Heart right ventricle (tissue), 16 donors: ENCODE data around the gene GRIK5. TPM values are rescaled to one million over a fixed set of nuclear protein-coding genes. Genes with fewer than 3 reads are reported as not detected.

ENCODE experiments used
- ATAC-seq, 8 donors: fragments of 200-7000 bp; cut with Tn5 transposase; one replicate each; pipeline ENCODE4 v1.9.1; 2020; ENCODE audit warnings: mild to moderate bottlenecking in 8 of 8, moderate library complexity in 8 of 8, moderate number of reproducible peaks in 1 of 8
- DNase-seq, 2 donors: peaks; one replicate each; pipeline ENCODE4 v3.0.0-alpha.2; 2020
- H3K27ac ChIP-seq, 10 donors: fragments of 200-600 bp; sonication (generic) in 2 of 10; one replicate each; pipeline versions ENCODE4 v1.5.0 to v1.8.0; 2020 to 2022; ENCODE audit warnings: mild to moderate bottlenecking in 3 of 10
- H3K27me3 ChIP-seq, 7 donors: fragments of 200-600 bp; one replicate each; pipeline ENCODE4 v1.8.0; 2021 to 2022; ENCODE audit warnings: mild to moderate bottlenecking in 2 of 7
- H3K36me3 ChIP-seq, 9 donors: fragments of 200-600 bp; sonication (generic) in 1 of 9; one replicate each; pipeline versions ENCODE4 v1.5.0 to v1.8.0; 2020 to 2022; ENCODE audit warnings: mild to moderate bottlenecking in 2 of 9
- H3K4me1 ChIP-seq, 9 donors: fragments of 200-600 bp; sonication (generic) in 1 of 9; one replicate each; pipeline versions ENCODE4 v1.5.0 to v1.8.0; 2020 to 2022; ENCODE audit warnings: mild to moderate bottlenecking in 4 of 9
- H3K4me3 ChIP-seq, 10 donors: fragments of 200-600 bp; sonication (generic) in 2 of 10; one replicate each; pipeline versions ENCODE4 v1.5.0 to v1.8.0; 2020 to 2022; ENCODE audit warnings: mild to moderate bottlenecking in 7 of 10, moderate library complexity in 2 of 10
- H3K9me3 ChIP-seq, 11 donors: fragments of 200-600 bp in 10 of 11; sonication (generic) in 2 of 11; one replicate each; pipeline versions ENCODE4 v1.5.0 to v1.8.0; 2013 to 2022; ENCODE audit warnings: mild to moderate bottlenecking in 2 of 11, control low read depth in 1 of 11, moderate library complexity in 1 of 11
- WGBS, 2 donors: extraction: QIAGEN DNeasy Blood & Tissue Kit; methylation state at CpG; one replicate each; pipeline ENCODE4 v1.1.7; 2013; ENCODE audit warnings: inconsistent platforms in 1 of 2; 5-methylcytosine and 5-hydroxymethylcytosine counted together
- intact Hi-C, 10 donors: fragments of 100-400 bp; cut with DNase I; formaldehyde crosslinking; loops; one replicate each; pipeline versions ENCODE4 v1.11.1 to v1.14.2; 2022
- polyA plus RNA-seq, 2 donors: library from polyadenylated mRNA; stranded (reverse); fragments of 200-250 nt; gene quantifications; one replicate each; pipeline ENCODE4 v1.2.3, GENCODE V29; 2013
- total RNA-seq, 10 donors: library from RNA; stranded (reverse); fragmentation: NEBNext Ultra II Directional in 3 of 10; extraction: Animal tissue kit (Norgen Biotek cat#: 25700) in 3 of 10; gene quantifications; one replicate each; pipeline versions ENCODE4 v1.2.1 to v1.2.4, GENCODE V29; 2021 to 2023
- TF ChIP-seq, protein P1 (sequence below), 9 donors: fragments of 200-600 bp; sonication (generic) in 2 of 9; IDR thresholded peaks; one replicate each; pipeline versions ENCODE4 v1.5.0 to v1.8.0; 2021 to 2022; ENCODE audit warnings: antibody characterized with exemption in 9 of 9, mild to moderate bottlenecking in 5 of 9, moderate library complexity in 1 of 9
- donor health status: Arrhythmogenic right ventricular cardiomyopathy.
- donor health status: ischemic (EF 13 %, LVEDD 7.1; RV severe dilation, severe dysfunction).
- donor health status: healthy with polysubstance abuse.
- donor health status: DM: no; HTN: yes; CAD: no.
- donor health status: DM: no; HTN: no; CAD: no.
- donor health status: ischemic (EF 25% LVEDD 6.9; RV normal size, moderate dysfunction).
- donor health status: ischemic (EF 25% LVEDD 5.7; RV mildly dilated, moderate dysfunction).
- donor health status: healthy.
- donor health status: DM: yes; HTN: yes; CAD: no.
- donor health status: Ischemic cardiomyopathy.
- donor health status: ischemic (EF 35%, LVEDD 5.7; RV mildly dilated, moderate dysfunction).
- donor health status: nonischemic (EF 11% LVEDD 7.7; RV severe dilation, severe dysfunction).
- donor health status: DM: yes; HTN: yes; CAD: no.
- donor health status: PGD.
- donor health status: ischemic (EF 29% LVEDD 5.4; RV normal size, mild dysfunction).
- donor health status: nonischemic (EF 23%, LVEDD 6.1; RV moderate dilation, normal function).

Gene GRIK5
- total and polyA plus RNA-seq, 12 donors = 0.35 to 9.3 (median 2.9) TPM

DNA sequence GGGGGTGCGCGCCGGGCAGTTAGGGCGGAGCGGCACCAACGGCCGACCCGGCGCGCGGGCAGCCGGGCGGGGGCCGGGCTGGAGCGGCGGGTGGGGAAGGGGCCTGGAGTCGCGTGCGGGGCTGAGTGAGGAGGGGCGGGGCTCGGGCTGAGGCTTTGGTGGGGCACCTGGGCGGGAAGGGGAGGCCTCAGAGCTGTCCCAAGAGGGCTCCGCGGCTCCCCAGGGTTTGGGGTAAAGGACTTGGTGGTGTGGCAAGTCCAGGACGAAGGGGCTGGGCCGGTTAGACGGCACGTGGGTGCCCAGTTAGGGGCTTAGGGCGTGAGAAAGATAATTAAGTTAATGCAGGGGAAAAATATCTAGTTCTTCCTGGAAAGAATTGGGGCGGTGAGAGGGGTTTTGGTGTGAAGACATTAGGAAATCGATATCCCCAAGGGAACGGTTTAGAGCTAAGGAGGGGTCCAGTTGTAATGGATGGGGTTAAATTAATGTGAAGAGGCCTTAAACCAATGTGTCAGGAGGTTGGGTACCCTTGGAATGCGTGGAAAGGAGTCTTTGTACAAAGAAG is 6.5 kb upstream of the GRIK5 start:
- Histone ChIP-seq H3K4me1 (peaks cover 5 to 27% (median 23%) of the 10 kb centered on the region in 9 donors), H3K27ac (peak overlapping the region; percentile 86 to 98 (median 90)), H3K9me3 (no peaks in the 10 kb centered on the region), H3K4me3 (peak overlapping the region; percentile 73 to 97 (median 84)), H3K27me3 (no peaks in the 10 kb centered on the region), H3K36me3 (peaks cover 0 to 32% (median 24%) of the 10 kb centered on the region in 9 donors)
- intact Hi-C loops = loop anchor here in 2 of 10 donors (10.0 kb wide), 1 partner anchor 82 kb away; the partner anchor contains the start of gene ATP1A3 (in 2 of the 2)
- ATAC-seq = peak in 1 of 8 donors; percentile 0
- 1 to 2% methylated on average over 30 to 33 of the region's 33 CpGs for WGBS, 2 donors
- TF ChIP-seq, protein P1, sequence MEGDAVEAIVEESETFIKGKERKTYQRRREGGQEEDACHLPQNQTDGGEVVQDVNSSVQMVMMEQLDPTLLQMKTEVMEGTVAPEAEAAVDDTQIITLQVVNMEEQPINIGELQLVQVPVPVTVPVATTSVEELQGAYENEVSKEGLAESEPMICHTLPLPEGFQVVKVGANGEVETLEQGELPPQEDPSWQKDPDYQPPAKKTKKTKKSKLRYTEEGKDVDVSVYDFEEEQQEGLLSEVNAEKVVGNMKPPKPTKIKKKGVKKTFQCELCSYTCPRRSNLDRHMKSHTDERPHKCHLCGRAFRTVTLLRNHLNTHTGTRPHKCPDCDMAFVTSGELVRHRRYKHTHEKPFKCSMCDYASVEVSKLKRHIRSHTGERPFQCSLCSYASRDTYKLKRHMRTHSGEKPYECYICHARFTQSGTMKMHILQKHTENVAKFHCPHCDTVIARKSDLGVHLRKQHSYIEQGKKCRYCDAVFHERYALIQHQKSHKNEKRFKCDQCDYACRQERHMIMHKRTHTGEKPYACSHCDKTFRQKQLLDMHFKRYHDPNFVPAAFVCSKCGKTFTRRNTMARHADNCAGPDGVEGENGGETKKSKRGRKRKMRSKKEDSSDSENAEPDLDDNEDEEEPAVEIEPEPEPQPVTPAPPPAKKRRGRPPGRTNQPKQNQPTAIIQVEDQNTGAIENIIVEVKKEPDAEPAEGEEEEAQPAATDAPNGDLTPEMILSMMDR (IDR thresholded peaks at IDR 0.05) = no peak
- DNase-seq = peak; percentile 39 to 42

GRCh38 chr19:42075616-42076379 is 5.8 kb upstream of the GRIK5 start, which contains the start of gene ZNF574:
Gene ZNF574 (plus strand): TSS chr19:42076166. CDS start chr19:42078607, 2,441 bp downstream.
- DNase-seq (peak; percentile 97 to 99), ATAC-seq (peak; percentile 96 to 100 (median 98))
- peak within 1 kb of the TSS; percentile 73 to 97 (median 84) for H3K4me3 ChIP-seq
- TF ChIP-seq, protein P1 (IDR thresholded peaks at IDR 0.05) = no peak
- intact Hi-C loops = loop anchor here in 2 of 10 donors (10.0 kb wide), 1 partner anchor 81 kb away; the partner anchor contains the start of gene ATP1A3 (in 2 of the 2)
- no peaks in the 10 kb centered on the region for H3K27me3 ChIP-seq
- peaks cover 0 to 26% (median 19%) of the 10 kb centered on the region in 9 donors for H3K36me3 ChIP-seq
- H3K27ac ChIP-seq = peak within 1 kb of the TSS; percentile 87 to 98 (median 94)
- H3K9me3 ChIP-seq = no peaks in the 10 kb centered on the region
- WGBS, 2 donors = 0% methylated on average over 80 of the region's 80 CpGs
- peaks cover 5 to 27% (median 23%) of the 10 kb centered on the region in 9 donors for H3K4me1 ChIP-seq

DNA sequence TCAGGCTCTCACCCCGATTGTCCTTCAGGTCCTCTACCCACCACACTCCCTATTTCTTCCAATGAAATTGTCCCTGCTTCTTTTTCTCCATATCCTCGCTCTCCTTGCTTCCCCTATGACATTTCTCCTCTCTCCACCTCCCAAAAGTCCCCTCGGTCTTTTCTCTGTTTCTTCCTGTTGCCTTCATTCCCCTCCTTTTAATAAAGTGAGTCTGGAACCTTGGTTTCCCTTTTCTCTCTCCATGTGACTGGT is 5.3 kb upstream of the GRIK5 start:
- TF ChIP-seq, protein P1 (IDR thresholded peaks at IDR 0.05) = no peak
- Histone ChIP-seq H3K36me3 (peaks cover 0 to 20% (median 14%) of the 10 kb centered on the region in 9 donors), H3K9me3 (no peaks in the 10 kb centered on the region), H3K4me1 (peaks cover 5 to 31% (median 23%) of the 10 kb centered on the region in 9 donors), H3K27ac (peak overlapping the region; percentile 79 to 98 (median 94)), H3K27me3 (peaks cover 0 to 3% (median under 1%) of the 10 kb centered on the region in 7 donors), H3K4me3 (peak overlapping the region; percentile 48 to 97 (median 83))
- DNase-seq = no peak
- 2 to 11% methylated on average over 3 of the region's 3 CpGs for WGBS, 2 donors
- intact Hi-C loops = loop anchor here in 2 of 10 donors (10.0 kb wide), 1 partner anchor 80 kb away; the partner anchor contains the start of gene ATP1A3 (in 2 of the 2)
- peak in 1 of 8 donors; percentile 12 for ATAC-seq
